Prostate gland (tissue), 2 donors: ENCODE data around the gene ZP1. TPM values are rescaled to one million over a fixed set of nuclear protein-coding genes. Genes with fewer than 3 reads are reported as not detected.
A peak's percentile ranks its signal among the peaks of the same experiment; 100 is the strongest.

ENCODE experiments used
- DNase-seq: peaks from one replicate; pipeline ENCODE4 v3.0.0-alpha.2; 2019; ENCODE audit warnings: low spot score
- H3K27ac ChIP-seq, 2 donors: fragments of 200-600 bp; sonication (generic); 2 replicates each; pipeline ENCODE4 v1.5.1; 2017 to 2019
- H3K27me3 ChIP-seq: fragments of 200-600 bp; sonication (generic); replicated peaks from 2 replicates; pipeline ENCODE4 v1.5.1; 2019; ENCODE audit not compliant: insufficient read depth
- H3K36me3 ChIP-seq, 2 donors: fragments of 200-600 bp; sonication (generic); 1 replicate in 1 of 2; 2 replicates in 1 of 2; pipeline versions ENCODE4 v1.5.1 to v1.8.1; 2017 to 2019
- H3K4me1 ChIP-seq: fragments of 200-600 bp; sonication (generic); replicated peaks from 2 replicates; pipeline ENCODE4 v1.5.1; 2019
- H3K4me3 ChIP-seq, 2 donors: fragments of 200-600 bp; sonication (generic); 2 replicates each; pipeline ENCODE4 v1.5.1; 2017 to 2019
- H3K9me3 ChIP-seq: fragments of 200-600 bp; sonication (generic); 2 replicates; pipeline ENCODE4 v1.5.1; 2017
- POLR2A ChIP-seq: fragments of 450-650 bp; IDR thresholded peaks from one replicate; pipeline ENCODE4 v1.6.1; 2016; ENCODE audit warnings: antibody characterized with exemption, mild to moderate bottlenecking
- POLR2AphosphoS5 ChIP-seq: sonication (generic); formaldehyde crosslinking; IDR thresholded peaks from one replicate; pipeline ENCODE4 v1.6.1; 2017; ENCODE audit warnings: antibody characterized with exemption
- WGBS: methylation state at CpG from one replicate; pipeline ENCODE4 v1.1.5; 2018; 5-methylcytosine and 5-hydroxymethylcytosine counted together
- intact Hi-C: fragments of 100-400 bp; cut with DNase I; formaldehyde crosslinking; loops from one replicate; pipeline ENCODE4 v1.14.2; 2022
- total RNA-seq, 2 donors: library from RNA; depleted of rRNA; stranded (reverse); fragments of >200 nt; gene quantifications; one replicate each; pipeline ENCODE4 v1.1.0, GENCODE V29; 2016
- TF ChIP-seq, protein P1 (sequence below), 4 experiments: fragments of 200-600 bp in 2 of 4; fragments of 450-650 bp in 2 of 4; sonication (generic) in 2 of 4; IDR thresholded peaks; 1 replicate in 3 of 4; 2 replicates in 1 of 4; pipeline ENCODE4 v1.5.1; 2016 to 2019; ENCODE audit warnings: antibody characterized with exemption in 4 of 4, mild to moderate bottlenecking in 2 of 4, moderate library complexity in 2 of 4

ZP1 gene
- total RNA-seq, 2 donors from 2014 or later = 0.68 to 0.80 TPM

DNA sequence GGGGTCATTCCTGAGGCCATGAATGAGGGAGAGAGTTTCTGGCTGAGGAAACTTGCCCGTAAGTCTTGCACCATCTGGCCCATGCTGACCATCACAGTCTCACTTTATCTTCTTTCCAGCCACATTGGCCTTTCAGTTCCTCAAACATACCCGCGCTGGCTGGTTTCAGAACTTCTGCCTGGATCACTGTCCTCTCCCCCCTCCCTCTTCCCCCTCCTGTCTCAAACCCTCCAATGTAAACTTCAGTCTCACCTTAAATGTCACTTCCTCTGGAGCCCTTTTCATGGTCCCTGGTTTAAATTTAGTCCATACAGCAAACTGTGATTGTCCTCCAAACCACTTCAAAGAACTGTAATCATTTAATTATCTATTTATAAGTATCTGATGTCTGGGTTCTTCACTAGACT lies 42.9 kb downstream of the ZP1 start:
- no peaks in the 10 kb centered on the region for H3K27me3 ChIP-seq
- H3K9me3 ChIP-seq = no peaks in the 10 kb centered on the region
- no peak overlapping the region for H3K4me3 ChIP-seq
- peaks cover 10% of the 10 kb centered on the region for H3K4me1 ChIP-seq
- H3K27ac ChIP-seq = no peak overlapping the region
- DNase-seq = no peak
- TF ChIP-seq POLR2AphosphoS5 (no peak), POLR2A (no peak)
- TF ChIP-seq, protein P1, sequence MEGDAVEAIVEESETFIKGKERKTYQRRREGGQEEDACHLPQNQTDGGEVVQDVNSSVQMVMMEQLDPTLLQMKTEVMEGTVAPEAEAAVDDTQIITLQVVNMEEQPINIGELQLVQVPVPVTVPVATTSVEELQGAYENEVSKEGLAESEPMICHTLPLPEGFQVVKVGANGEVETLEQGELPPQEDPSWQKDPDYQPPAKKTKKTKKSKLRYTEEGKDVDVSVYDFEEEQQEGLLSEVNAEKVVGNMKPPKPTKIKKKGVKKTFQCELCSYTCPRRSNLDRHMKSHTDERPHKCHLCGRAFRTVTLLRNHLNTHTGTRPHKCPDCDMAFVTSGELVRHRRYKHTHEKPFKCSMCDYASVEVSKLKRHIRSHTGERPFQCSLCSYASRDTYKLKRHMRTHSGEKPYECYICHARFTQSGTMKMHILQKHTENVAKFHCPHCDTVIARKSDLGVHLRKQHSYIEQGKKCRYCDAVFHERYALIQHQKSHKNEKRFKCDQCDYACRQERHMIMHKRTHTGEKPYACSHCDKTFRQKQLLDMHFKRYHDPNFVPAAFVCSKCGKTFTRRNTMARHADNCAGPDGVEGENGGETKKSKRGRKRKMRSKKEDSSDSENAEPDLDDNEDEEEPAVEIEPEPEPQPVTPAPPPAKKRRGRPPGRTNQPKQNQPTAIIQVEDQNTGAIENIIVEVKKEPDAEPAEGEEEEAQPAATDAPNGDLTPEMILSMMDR (IDR thresholded peaks at IDR 0.05) = no peak
- intact Hi-C loops = loop anchor here (5.0 kb wide), 1 partner anchor 252 kb away; the partner anchor contains the start of gene VPS37C
- no peaks in the 10 kb centered on the region for H3K36me3 ChIP-seq
- WGBS = 73% methylated on average over 3 of the region's 3 CpGs

DNA sequence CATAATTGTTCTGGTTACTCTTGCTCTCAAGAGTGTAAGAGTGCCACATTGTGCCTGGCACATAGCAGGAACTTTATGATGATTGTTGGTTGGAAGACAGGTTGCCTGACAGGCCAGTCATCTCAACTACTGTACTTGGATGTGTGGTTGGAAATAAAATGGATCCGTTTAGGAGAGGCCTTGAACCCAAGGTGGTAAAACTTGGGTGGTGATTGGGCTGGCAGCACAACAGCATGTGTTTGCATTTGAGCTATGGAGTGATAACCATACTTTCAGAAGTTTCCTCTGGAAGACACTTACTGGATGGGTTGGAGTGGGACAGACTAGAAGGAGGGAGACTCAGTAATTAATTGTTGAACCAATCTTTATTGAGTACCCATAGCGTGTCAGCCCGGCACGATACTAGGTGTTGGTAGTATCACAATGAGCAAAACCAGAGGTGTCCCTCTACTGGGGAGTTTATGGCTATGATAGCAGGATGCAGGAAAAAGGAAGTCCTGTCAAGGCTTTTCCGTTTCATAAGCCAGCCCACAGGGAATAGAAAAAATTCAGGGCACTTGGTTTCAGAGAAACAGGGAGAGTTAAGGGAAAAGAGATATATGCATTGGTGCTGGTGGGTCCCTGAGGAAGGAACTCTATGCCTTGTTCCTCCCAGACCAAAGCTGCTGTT lies 43.5 kb downstream of the ZP1 start:
- DNase-seq = no peak
- WGBS = 75% methylated on average over 5 of the region's 5 CpGs
- no peaks in the 10 kb centered on the region for H3K36me3 ChIP-seq
- H3K27me3 ChIP-seq = no peaks in the 10 kb centered on the region
- H3K9me3 ChIP-seq = no peaks in the 10 kb centered on the region
- H3K27ac ChIP-seq = no peak overlapping the region
- no peak overlapping the region for H3K4me3 ChIP-seq
- peaks cover 13% of the 10 kb centered on the region for H3K4me1 ChIP-seq
- intact Hi-C loops = loop anchor here (5.0 kb wide), 1 partner anchor 251 kb away; the partner anchor contains the start of gene VPS37C
- TF ChIP-seq POLR2A (no peak), POLR2AphosphoS5 (no peak)
- TF ChIP-seq, protein P1 (IDR thresholded peaks at IDR 0.05) = no peak

DNA sequence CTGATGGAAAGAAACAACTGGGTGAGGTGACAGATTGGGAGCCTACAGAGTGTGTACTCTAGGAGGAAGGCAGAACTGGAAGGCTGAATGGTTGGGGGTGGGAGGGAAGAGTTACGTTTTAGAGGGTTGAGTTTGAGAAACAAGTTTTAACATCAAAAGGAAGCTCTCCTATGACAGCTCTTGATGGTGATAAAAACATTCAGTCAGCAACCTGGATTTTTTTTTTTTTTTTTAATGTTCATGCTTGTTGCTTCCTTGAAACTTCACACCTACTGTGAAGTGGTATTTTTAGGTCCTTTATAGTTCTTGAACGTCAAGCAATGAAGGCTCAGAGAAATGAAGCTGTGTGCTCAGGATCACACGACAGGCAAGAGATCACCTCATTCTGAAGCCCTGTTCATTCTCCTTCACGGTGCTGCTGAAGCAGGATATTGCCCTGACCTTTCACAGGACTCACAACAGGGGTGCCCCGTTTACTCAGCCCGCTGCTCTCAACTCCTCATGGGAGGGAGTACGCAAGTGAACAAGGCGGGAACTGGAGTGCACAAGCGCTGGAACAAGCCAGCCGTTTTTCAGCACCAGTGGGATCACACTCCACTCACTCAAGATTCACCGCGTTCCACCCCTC lies 45.0 kb downstream of the ZP1 start:
- DNase-seq = no peak
- Histone ChIP-seq H3K4me3 (no peak overlapping the region), H3K4me1 (peaks cover 21% of the 10 kb centered on the region), H3K27ac (peak overlapping the region in 1 of 2 donors; percentile 94), H3K9me3 (no peaks in the 10 kb centered on the region), H3K36me3 (no peaks in the 10 kb centered on the region), H3K27me3 (no peaks in the 10 kb centered on the region)
- intact Hi-C loops = loop anchor here (5.0 kb wide), 1 partner anchor 250 kb away; the partner anchor contains the start of gene VPS37C
- 64% methylated on average over 12 of the region's 12 CpGs for WGBS
- TF ChIP-seq POLR2A (no peak), POLR2AphosphoS5 (no peak)
- TF ChIP-seq, protein P1 (IDR thresholded peaks at IDR 0.05) = no peak

DNA sequence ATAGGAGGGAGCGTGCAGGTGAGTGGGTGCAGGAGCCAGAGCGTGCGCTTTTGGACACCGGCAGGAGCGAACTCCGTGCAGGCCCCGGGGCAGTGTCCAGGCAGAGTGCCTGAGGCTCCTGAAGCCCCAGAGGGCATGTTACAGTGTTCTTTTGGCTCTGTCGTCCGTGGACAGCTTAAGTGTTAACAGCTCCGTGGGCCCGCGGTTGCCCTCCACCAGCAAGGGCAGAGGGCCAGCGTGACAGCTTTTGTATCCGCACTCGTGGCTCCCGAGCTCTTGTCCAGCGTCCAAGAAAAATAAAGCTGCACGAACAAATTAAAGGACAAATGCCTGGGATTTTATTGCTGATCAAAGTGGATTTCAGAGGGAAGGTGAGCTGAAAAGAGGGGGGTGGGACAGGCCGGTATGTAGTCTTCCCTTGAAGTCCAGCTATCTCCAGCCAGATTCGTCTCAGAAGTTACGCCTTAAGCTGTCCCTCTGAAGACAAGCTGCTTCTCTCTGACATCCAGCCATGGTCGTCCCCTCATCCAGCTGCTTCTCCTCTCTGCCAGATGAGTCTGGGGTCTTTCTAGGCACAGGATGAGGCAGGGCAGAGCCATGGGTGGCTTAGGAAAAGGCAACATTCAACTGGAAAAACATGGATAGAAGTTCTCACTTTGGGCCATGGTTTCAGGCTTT lies 45.6 kb downstream of the ZP1 start:
- WGBS = 41% methylated on average over 22 of the region's 22 CpGs
- H3K4me3 ChIP-seq = peak overlapping the region in 1 of 2 donors; percentile 77
- intact Hi-C loops = loop anchor here (5.0 kb wide), 1 partner anchor 249 kb away; the partner anchor contains the start of gene VPS37C

More for the DNA sequence above, 45.6 kb downstream of the ZP1 start:
- Histone ChIP-seq H3K9me3 (no peaks in the 10 kb centered on the region), H3K27me3 (no peaks in the 10 kb centered on the region), H3K4me1 (peaks cover 21% of the 10 kb centered on the region), H3K27ac (peak overlapping the region; percentile 94), H3K36me3 (no peaks in the 10 kb centered on the region)
- peak; percentile 56 for DNase-seq
- TF ChIP-seq, protein P1 (IDR thresholded peaks at IDR 0.05) = no peak
- peak; percentile 15 for TF ChIP-seq POLR2AphosphoS5
